HepG2 (cell line): ENCODE data around the gene CAGE1. TPM values are rescaled to one million over a fixed set of nuclear protein-coding genes. Genes with fewer than 3 reads are reported as not detected.

ENCODE experiments used
- FOXA3 ChIP-seq: IDR thresholded peaks from 2 replicates; pipeline ENCODE4 v1.6.1; 2016; ENCODE audit warnings: missing genetic modification reagents, missing compliant biosample characterization
- KAT8 ChIP-seq: IDR thresholded peaks from 2 replicates; pipeline ENCODE4 v1.6.1; 2016; ENCODE audit warnings: missing genetic modification reagents, missing compliant biosample characterization
- MIER2 ChIP-seq: IDR thresholded peaks from 2 replicates; pipeline ENCODE4 v1.6.1; 2016; ENCODE audit warnings: missing biosample characterization, missing genetic modification reagents
- NR2F2 ChIP-seq: IDR thresholded peaks from 2 replicates; pipeline ENCODE4 v1.6.1; 2012; ENCODE audit warnings: low read depth, inconsistent platforms, borderline replicate concordance
- RELA ChIP-seq: sonication (generic); formaldehyde crosslinking; IDR thresholded peaks from 2 replicates; pipeline ENCODE4 v1.4.0; 2020; ENCODE audit warnings: missing genetic modification reagents
- SAP130 ChIP-seq: IDR thresholded peaks from 2 replicates; pipeline ENCODE4 v1.6.1; 2016; ENCODE audit warnings: low read depth
- TEAD3 ChIP-seq: optimal IDR thresholded peaks from 2 replicates; pipeline ENCODE3; 2016; ENCODE audit warnings: borderline replicate concordance
- THYN1 ChIP-seq: sonication (generic); formaldehyde crosslinking; IDR thresholded peaks from 2 replicates; pipeline ENCODE4 v1.8.1; 2023; ENCODE audit warnings: low read depth, mild to moderate bottlenecking, moderate library complexity, missing genetic modification reagents, borderline replicate concordance
- ZMYM2 ChIP-seq: sonication (generic); formaldehyde crosslinking; IDR thresholded peaks from 2 replicates; pipeline ENCODE4 v1.8.0; 2022; ENCODE audit warnings: mild to moderate bottlenecking, missing genetic modification reagents
- ZNF160 ChIP-seq: sonication (generic); formaldehyde crosslinking; IDR thresholded peaks from 2 replicates; pipeline ENCODE4 v1.8.0; 2022; ENCODE audit warnings: mild to moderate bottlenecking, inconsistent platforms, missing genetic modification reagents
- ZNF768 ChIP-seq: sonication (generic); formaldehyde crosslinking; IDR thresholded peaks from 2 replicates; pipeline ENCODE4 v1.4.0; 2020; ENCODE audit warnings: missing genetic modification reagents
- ZZZ3 ChIP-seq: sonication (generic); formaldehyde crosslinking; IDR thresholded peaks from 2 replicates; pipeline ENCODE4 v1.4.0; 2020; ENCODE audit warnings: missing genetic modification reagents, mild to moderate bottlenecking, borderline replicate concordance
- polyA plus RNA-seq, 8 experiments: library from polyadenylated mRNA; depleted of rRNA in 3 of 8; stranded (reverse) in 7 of 8; unstranded in 1 of 8; fragments of >200 nt; fragmentation: Illumina TruSeq in 4 of 8; extraction: Trizol in 4 of 8; gene quantifications; 2 replicates each; pipeline versions ENCODE4 v1.2.1 to v1.2.3, GENCODE V29; 2011 to 2016; ENCODE audit warnings: low read depth in 4 of 8, missing spikeins in 1 of 8, mixed read lengths in 1 of 8; ENCODE audit not compliant: insufficient read depth in 1 of 8
- total RNA-seq, 5 experiments: library from RNA; depleted of rRNA; stranded (reverse); fragments of >200 nt; fragmentation: Illumina TruSeq; extraction: Trizol; gene quantifications; 2 replicates each; pipeline ENCODE4 v1.2.3, GENCODE V29; 2016; ENCODE audit warnings: low read depth in 1 of 5
- TF ChIP-seq, protein P1 (sequence below): sonication (generic); formaldehyde crosslinking; IDR thresholded peaks from 2 replicates; pipeline ENCODE4 v1.4.0; 2020; ENCODE audit warnings: missing genetic modification reagents
- TF ChIP-seq, protein P2 (sequence below): sonication (generic); formaldehyde crosslinking; IDR thresholded peaks from 2 replicates; pipeline ENCODE4 v1.4.0; 2020; ENCODE audit warnings: missing genetic modification reagents, borderline replicate concordance
- TF ChIP-seq, protein P3 (sequence below): IDR thresholded peaks from 2 replicates; pipeline ENCODE4 v1.6.1; 2016; ENCODE audit warnings: low read depth, borderline replicate concordance
- TF ChIP-seq, protein P4 (sequence below): sonication (generic); formaldehyde crosslinking; IDR thresholded peaks from 2 replicates; pipeline ENCODE4 v1.5.0; 2020; ENCODE audit warnings: mild to moderate bottlenecking, low read depth, missing genetic modification reagents, borderline replicate concordance
- TF ChIP-seq, protein P5 (sequence below): IDR thresholded peaks from 2 replicates; pipeline ENCODE4 v1.6.1; 2016; ENCODE audit warnings: low read depth, missing genetic modification reagents, missing compliant biosample characterization

CAGE1 gene
- total and polyA plus RNA-seq, 2 of the 13 experiments (the other 11 are each of a cell fraction or from before 2014, with no cell fraction given): 0.03 to 0.15 TPM

DNA sequence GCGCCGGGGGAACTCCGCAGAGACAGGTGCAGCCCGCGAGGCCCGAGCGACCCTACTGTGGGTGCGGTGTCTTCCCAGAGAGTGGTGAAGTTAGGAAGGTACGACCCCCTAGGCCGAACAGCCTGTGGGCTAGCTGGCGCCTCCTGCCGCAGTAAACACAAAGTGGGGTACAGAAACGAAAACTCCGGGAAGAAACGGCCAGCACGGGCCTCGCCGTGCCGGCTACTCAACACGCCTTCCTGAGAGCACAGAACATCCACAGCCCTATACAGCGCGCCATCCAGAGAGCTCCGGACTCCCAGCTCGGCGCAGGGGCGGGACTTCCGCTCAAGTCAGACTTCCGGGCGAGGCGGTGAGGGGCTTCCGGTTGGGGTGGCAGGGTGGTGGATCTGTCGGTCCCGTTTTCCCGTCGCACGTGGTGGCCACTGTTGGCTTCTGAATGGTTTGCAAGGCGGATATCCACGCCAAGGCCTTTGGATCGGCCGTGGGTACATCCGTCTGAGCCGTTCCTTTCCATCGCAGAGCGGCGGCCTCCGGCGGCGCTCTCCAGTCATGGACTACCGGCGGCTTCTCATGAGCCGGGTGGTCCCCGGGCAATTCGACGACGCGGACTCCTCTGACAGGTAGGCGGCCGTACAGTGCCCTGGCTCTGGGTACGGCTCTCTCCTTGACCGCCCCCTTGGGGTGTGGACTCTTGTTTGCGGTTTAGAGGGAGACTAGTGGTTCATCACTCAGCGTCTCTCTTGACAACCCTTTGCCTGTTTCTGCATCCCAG lies at the start of gene CAGE1, which contains the start of gene RIOK1 (continued):
- TF ChIP-seq SAP130 (peak; percentile 99), ZMYM2 (CRISPR knock-in tag) (no peak), ZNF160 (CRISPR knock-in tag) (peak; percentile 59; the same call in 1 of the 2 replicates), KAT8 (CRISPR knock-in tag) (peak; percentile 96), TEAD3 (CRISPR knock-in tag) (peak; percentile 69), FOXA3 (CRISPR knock-in tag) (peak; percentile 74), NR2F2 (peak; percentile 57; the same call in 1 of the 2 replicates), ZZZ3 (CRISPR knock-in tag) (peak; percentile 35; the same call in 1 of the 2 replicates), RELA (no peak), ZNF768 (peak; percentile 73), MIER2 (CRISPR knock-in tag) (0 out of 2 replicates have a peak, but pooled peaks have one; percentile 24), THYN1 (CRISPR knock-in tag) (peak; percentile 80; the same call in 1 of the 2 replicates)
- TF ChIP-seq, protein P1, sequence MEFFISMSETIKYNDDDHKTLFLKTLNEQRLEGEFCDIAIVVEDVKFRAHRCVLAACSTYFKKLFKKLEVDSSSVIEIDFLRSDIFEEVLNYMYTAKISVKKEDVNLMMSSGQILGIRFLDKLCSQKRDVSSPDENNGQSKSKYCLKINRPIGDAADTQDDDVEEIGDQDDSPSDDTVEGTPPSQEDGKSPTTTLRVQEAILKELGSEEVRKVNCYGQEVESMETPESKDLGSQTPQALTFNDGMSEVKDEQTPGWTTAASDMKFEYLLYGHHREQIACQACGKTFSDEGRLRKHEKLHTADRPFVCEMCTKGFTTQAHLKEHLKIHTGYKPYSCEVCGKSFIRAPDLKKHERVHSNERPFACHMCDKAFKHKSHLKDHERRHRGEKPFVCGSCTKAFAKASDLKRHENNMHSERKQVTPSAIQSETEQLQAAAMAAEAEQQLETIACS (CRISPR knock-in tag): peak; percentile 37; the same call in 1 of the 2 replicates
- TF ChIP-seq, protein P2, sequence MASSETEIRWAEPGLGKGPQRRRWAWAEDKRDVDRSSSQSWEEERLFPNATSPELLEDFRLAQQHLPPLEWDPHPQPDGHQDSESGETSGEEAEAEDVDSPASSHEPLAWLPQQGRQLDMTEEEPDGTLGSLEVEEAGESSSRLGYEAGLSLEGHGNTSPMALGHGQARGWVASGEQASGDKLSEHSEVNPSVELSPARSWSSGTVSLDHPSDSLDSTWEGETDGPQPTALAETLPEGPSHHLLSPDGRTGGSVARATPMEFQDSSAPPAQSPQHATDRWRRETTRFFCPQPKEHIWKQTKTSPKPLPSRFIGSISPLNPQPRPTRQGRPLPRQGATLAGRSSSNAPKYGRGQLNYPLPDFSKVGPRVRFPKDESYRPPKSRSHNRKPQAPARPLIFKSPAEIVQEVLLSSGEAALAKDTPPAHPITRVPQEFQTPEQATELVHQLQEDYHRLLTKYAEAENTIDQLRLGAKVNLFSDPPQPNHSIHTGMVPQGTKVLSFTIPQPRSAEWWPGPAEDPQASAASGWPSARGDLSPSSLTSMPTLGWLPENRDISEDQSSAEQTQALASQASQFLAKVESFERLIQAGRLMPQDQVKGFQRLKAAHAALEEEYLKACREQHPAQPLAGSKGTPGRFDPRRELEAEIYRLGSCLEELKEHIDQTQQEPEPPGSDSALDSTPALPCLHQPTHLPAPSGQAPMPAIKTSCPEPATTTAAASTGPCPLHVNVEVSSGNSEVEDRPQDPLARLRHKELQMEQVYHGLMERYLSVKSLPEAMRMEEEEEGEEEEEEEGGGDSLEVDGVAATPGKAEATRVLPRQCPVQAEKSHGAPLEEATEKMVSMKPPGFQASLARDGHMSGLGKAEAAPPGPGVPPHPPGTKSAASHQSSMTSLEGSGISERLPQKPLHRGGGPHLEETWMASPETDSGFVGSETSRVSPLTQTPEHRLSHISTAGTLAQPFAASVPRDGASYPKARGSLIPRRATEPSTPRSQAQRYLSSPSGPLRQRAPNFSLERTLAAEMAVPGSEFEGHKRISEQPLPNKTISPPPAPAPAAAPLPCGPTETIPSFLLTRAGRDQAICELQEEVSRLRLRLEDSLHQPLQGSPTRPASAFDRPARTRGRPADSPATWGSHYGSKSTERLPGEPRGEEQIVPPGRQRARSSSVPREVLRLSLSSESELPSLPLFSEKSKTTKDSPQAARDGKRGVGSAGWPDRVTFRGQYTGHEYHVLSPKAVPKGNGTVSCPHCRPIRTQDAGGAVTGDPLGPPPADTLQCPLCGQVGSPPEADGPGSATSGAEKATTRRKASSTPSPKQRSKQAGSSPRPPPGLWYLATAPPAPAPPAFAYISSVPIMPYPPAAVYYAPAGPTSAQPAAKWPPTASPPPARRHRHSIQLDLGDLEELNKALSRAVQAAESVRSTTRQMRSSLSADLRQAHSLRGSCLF: no peak
- TF ChIP-seq, protein P3, sequence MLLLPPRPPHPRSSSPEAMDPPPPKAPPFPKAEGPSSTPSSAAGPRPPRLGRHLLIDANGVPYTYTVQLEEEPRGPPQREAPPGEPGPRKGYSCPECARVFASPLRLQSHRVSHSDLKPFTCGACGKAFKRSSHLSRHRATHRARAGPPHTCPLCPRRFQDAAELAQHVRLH (CRISPR knock-in tag): peak; percentile 92; the same call in 1 of the 2 replicates
- TF ChIP-seq, protein P4, sequence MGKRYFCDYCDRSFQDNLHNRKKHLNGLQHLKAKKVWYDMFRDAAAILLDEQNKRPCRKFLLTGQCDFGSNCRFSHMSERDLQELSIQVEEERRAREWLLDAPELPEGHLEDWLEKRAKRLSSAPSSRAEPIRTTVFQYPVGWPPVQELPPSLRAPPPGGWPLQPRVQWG (CRISPR knock-in tag): 0 out of 2 replicates have a peak, but pooled peaks have one; percentile 78
- TF ChIP-seq, protein P5, sequence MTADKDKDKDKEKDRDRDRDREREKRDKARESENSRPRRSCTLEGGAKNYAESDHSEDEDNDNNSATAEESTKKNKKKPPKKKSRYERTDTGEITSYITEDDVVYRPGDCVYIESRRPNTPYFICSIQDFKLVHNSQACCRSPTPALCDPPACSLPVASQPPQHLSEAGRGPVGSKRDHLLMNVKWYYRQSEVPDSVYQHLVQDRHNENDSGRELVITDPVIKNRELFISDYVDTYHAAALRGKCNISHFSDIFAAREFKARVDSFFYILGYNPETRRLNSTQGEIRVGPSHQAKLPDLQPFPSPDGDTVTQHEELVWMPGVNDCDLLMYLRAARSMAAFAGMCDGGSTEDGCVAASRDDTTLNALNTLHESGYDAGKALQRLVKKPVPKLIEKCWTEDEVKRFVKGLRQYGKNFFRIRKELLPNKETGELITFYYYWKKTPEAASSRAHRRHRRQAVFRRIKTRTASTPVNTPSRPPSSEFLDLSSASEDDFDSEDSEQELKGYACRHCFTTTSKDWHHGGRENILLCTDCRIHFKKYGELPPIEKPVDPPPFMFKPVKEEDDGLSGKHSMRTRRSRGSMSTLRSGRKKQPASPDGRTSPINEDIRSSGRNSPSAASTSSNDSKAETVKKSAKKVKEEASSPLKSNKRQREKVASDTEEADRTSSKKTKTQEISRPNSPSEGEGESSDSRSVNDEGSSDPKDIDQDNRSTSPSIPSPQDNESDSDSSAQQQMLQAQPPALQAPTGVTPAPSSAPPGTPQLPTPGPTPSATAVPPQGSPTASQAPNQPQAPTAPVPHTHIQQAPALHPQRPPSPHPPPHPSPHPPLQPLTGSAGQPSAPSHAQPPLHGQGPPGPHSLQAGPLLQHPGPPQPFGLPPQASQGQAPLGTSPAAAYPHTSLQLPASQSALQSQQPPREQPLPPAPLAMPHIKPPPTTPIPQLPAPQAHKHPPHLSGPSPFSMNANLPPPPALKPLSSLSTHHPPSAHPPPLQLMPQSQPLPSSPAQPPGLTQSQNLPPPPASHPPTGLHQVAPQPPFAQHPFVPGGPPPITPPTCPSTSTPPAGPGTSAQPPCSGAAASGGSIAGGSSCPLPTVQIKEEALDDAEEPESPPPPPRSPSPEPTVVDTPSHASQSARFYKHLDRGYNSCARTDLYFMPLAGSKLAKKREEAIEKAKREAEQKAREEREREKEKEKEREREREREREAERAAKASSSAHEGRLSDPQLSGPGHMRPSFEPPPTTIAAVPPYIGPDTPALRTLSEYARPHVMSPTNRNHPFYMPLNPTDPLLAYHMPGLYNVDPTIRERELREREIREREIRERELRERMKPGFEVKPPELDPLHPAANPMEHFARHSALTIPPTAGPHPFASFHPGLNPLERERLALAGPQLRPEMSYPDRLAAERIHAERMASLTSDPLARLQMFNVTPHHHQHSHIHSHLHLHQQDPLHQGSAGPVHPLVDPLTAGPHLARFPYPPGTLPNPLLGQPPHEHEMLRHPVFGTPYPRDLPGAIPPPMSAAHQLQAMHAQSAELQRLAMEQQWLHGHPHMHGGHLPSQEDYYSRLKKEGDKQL: peak; percentile 67
